IMR-90 (cell line): Measurements from ENCODE around the gene PTGDS.

Source experiments
- BHLHE40 ChIP-seq: fragments of 150-350 bp; IDR thresholded peaks from 2 replicates; pipeline ENCODE4 v1.6.1; 2016; ENCODE audit warnings: mild to moderate bottlenecking, low read depth, low read length
- CEBPB ChIP-seq: IDR thresholded peaks from 2 replicates; pipeline ENCODE4 v1.6.1; 2012; ENCODE audit warnings: low read depth, low read length, improper control_type of control experiment
- MXI1 ChIP-seq: IDR thresholded peaks from 2 replicates; pipeline ENCODE4 v1.6.1; 2012; ENCODE audit warnings: low read depth, mild to moderate bottlenecking, low read length, moderate library complexity, borderline replicate concordance
- POLR2A ChIP-seq: IDR thresholded peaks from 2 replicates; pipeline ENCODE4 v1.6.1; 2012; ENCODE audit warnings: mild to moderate bottlenecking, low read depth, low read length
- RCOR1 ChIP-seq: IDR thresholded peaks from 2 replicates; pipeline ENCODE4 v1.6.1; 2012; ENCODE audit warnings: mild to moderate bottlenecking, low read length, improper control_type of control experiment; ENCODE audit not compliant: insufficient replicate concordance
- RFX5 ChIP-seq: IDR thresholded peaks from 2 replicates; pipeline ENCODE4 v1.8.0; 2012; ENCODE audit warnings: low read depth, mild to moderate bottlenecking, low read length, moderate library complexity
- TF ChIP-seq, protein P1 (sequence below): conservative IDR thresholded peaks from 2 replicates; pipeline ENCODE4 v1.5.1; 2012; ENCODE audit warnings: mild to moderate bottlenecking, low read depth, low read length, improper control_type of control experiment

GRCh38 chr9:136995772-136996311 is 18.5 kb downstream of the PTGDS start:
- TF ChIP-seq, protein P1, sequence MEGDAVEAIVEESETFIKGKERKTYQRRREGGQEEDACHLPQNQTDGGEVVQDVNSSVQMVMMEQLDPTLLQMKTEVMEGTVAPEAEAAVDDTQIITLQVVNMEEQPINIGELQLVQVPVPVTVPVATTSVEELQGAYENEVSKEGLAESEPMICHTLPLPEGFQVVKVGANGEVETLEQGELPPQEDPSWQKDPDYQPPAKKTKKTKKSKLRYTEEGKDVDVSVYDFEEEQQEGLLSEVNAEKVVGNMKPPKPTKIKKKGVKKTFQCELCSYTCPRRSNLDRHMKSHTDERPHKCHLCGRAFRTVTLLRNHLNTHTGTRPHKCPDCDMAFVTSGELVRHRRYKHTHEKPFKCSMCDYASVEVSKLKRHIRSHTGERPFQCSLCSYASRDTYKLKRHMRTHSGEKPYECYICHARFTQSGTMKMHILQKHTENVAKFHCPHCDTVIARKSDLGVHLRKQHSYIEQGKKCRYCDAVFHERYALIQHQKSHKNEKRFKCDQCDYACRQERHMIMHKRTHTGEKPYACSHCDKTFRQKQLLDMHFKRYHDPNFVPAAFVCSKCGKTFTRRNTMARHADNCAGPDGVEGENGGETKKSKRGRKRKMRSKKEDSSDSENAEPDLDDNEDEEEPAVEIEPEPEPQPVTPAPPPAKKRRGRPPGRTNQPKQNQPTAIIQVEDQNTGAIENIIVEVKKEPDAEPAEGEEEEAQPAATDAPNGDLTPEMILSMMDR = no peak
- TF ChIP-seq RFX5 (no peak), MXI1 (no peak), BHLHE40 (no peak), POLR2A (no peak), CEBPB (no peak), RCOR1 (no peak)
